ENCODE data around the gene PCDH19.
"Not testable (repeated sequence)": the region's sequence is repeated elsewhere in the genome, so short reads cannot be mapped to it uniquely, and the experiment has no call there.

PCDH19 gene

GRCh38 chrX:100409610-100410590, at the start of gene PCDH19:
Gene PCDH19, minus strand, starts transcription at chrX:100410273. Its CDS starts 1,676 bp downstream, at chrX:100408597.
- DNase-seq, result no peak

DNA sequence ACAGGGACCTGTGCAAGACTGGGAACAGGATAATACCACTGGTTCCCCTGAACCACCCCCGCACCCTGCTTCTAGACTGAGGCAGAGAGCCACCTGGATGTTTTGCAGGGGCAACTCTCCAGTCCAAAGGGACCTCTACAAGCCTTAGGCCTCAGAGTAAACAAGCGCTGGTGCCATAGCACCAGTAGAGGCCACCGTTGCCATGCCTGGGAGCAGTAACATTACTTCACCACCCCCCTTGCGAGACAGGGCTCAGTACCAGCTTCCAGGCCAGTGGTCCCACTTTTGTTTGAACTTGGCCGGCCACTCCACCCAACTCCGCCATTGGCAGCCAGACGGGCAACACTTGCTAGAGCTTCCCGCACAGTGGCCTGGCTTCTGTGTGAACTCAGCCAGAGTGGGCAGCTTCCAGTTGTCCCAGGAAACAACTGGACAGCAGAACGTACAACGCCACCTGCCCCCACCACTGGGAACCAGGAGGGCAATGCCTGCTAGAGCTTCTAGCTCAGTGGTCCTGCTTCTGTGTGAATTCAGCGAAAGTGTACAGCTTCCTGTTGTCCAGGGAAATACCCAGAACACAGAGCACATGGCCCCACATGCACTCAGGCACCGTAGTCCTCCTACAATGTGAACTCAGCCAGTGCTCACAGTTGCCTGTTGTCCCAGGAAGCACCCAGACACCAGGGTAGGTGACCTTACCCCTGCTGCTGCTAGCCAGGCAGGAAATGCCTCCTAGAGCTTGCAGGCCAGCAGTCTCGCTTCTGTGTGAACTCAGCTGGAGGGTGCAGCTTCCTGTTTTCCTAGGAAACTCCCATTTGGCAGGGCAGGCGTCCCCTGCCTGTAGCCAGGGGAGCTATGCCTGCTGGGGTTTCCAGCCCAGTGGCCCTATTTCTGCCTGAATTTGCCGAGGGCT, 39.9 kb upstream of the PCDH19 start:
- no peak for DNase-seq

- peak; percentile 22 for DNase-seq
Measured at GRCh38 chrX:100447655-100448397, 37.8 kb upstream of the PCDH19 start.

DNA sequence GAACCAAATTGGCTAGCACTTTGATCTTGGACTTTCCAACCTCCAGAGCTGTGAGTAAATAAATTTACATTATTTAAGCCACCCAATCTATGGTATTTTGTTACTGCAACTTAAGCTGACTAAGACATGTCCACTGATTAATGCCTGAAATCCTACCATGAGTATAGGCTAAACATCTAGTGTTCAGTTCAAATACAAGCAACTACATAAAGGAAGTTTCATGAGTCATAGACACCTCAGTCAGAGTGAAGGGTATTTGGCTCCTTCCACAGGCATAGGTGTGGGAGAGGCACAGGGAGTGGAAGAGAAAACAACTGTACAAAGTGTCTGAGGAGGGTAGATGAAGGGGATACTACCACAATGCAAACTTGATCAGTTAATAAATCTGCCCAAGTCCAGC, 35.5 kb upstream of the PCDH19 start:
- DNase-seq, result no peak

GRCh38 chrX:100441321-100441720, 31.2 kb upstream of the PCDH19 start:
- DNase-seq, result not testable (repeated sequence)

DNA sequence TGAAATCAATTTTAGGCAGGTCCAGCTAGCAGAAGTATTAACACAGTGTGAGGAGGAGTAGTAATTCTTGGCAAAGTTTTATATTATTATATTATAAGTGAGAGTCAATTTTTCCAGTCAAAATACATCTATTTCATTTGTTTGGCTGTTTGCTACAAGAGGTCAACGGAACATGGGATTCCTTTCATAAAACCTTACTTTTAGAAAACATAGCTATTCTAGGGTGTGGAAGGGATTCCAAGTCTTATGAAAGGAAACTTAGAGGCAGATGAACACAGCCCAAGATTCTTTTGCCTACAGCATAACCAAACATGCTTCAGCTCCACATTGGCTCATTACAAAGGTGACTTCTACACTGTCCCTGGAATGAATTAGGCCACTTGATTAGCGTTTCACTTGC, 29.9 kb upstream of the PCDH19 start:
- no peak for DNase-seq

DNA sequence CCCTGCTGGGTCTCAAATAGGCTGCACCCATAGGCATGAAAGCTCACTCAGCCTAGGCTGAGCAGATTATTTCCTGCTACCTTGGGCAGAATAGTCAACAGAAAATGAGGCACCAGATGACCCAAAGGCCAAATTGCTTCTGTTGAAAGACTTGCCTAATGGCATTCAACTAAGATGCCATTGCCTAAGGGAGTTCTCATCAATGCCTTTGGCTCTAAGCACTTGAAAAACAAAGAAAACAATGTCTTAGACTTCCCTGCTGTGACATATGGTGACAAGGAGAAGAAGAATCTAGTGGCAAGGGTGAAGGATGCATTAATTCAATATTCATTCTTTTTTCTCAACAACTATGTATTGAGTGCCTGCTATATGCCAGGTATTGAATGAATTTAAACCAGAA, 25.7 kb upstream of the PCDH19 start:
- DNase-seq, result no peak

DNA sequence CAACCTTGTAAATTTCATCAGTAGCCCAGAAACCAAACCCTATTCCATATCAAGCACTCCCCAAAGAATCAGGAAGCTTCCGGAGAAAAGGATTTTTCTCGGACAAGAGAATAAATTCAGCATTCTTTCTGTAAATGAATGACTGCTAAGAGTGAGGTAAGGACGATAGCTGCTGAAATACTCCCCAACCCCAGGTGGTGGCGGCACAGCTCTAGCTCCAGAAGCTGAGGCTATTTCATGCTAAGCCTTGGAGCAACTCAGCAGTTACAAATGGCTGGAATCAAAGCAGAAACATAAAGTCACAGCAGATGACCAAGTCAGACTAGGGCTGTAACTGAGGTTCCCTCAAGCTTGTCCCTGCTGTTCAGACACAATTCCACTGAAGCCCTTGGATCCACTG, 13.9 kb upstream of the PCDH19 start:
- DNase-seq, result no peak

DNA sequence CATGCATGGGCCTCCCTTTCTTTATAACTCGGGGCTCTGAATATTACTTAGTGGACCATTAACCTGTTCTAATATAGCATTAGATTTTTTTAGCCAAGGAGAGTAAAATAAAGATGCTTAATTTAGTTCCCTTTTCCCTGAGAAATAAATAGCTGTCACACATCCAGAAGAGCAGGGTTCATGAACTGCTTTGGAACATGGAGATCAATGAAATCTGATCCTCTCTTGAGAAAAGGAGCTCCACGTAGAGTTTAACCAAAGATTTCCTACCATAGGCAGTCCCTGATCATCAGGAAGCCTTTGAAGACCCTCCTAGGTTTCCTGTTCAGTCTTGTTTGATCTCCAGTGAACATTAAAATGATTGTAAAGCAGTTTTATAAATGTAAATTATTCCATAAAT, 8.5 kb upstream of the PCDH19 start:
- DNase-seq, result no peak

- DNase-seq, result no peak
Measured at GRCh38 chrX:100417681-100418080, 7.6 kb upstream of the PCDH19 start.

DNA sequence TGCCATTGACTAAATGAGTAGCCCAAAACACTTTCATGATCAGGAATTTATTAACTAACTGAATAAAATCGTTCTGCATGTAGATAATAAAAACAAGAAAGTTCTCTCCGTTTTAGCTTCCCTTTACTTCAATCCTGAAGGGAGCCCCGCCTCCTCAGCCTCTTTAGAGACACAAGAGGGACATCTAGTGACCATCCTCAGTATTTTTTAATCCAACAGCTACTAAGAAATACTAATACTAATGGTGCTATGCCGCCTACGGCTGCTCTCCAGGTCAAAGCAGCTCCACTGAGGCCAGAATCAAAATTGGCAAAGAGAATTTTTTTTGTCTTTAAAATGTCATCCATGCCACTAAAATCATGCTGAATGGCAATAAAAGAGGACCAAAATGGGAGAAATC, 3.2 kb upstream of the PCDH19 start:
- DNase-seq, result no peak

- no peak for DNase-seq
Measured at GRCh38 chrX:100411802-100412715, 2.0 kb upstream of the PCDH19 start.

GRCh38 chrX:100410901-100411801, 1.1 kb upstream of the PCDH19 start:
- DNase-seq, result no peak

DNA sequence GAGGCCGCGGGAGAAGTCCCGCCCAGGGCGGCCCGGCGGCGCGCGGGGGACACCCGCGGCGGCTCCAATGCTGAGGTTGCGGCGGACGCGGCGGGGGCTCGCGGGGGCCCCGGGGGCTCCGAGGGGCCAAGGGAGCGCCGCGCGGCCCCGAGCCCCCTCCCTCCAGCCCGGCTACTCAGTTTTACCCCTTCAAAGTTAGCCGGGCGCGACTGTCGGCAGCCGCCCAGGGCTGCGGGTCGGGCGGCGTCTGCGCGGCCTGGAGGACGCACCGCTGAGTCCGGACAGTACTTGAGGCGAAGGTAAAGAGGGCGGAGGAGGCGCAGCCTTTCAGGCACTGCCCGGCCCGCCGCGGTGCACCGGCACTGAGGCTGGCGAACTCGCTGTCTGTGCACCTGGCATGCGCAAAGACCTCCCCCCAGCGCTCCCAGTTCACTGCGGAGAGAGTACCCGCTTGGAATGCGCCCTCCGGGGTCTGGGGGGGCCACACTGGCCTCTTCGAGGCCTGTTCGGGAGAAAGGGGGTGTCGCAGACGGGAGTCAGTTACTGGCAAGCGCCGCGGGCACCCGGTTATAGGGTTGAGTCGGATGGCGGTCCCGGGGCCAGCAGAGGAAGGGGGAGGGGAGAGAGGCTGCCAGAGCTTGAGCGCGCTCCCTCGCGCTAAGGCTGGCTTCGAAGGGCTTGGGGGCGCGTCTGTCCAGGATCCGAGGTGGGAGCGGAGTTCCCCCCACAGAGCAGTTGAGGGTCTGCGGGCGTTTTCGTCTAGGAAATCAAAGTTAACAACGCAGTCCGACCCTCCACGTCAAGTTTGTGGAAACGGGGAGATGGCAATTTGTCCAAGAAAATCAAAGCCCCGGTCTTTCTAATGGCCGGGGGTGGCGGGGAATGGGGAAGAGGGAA, 1.1 kb downstream of the PCDH19 start:
- no peak for DNase-seq

DNA sequence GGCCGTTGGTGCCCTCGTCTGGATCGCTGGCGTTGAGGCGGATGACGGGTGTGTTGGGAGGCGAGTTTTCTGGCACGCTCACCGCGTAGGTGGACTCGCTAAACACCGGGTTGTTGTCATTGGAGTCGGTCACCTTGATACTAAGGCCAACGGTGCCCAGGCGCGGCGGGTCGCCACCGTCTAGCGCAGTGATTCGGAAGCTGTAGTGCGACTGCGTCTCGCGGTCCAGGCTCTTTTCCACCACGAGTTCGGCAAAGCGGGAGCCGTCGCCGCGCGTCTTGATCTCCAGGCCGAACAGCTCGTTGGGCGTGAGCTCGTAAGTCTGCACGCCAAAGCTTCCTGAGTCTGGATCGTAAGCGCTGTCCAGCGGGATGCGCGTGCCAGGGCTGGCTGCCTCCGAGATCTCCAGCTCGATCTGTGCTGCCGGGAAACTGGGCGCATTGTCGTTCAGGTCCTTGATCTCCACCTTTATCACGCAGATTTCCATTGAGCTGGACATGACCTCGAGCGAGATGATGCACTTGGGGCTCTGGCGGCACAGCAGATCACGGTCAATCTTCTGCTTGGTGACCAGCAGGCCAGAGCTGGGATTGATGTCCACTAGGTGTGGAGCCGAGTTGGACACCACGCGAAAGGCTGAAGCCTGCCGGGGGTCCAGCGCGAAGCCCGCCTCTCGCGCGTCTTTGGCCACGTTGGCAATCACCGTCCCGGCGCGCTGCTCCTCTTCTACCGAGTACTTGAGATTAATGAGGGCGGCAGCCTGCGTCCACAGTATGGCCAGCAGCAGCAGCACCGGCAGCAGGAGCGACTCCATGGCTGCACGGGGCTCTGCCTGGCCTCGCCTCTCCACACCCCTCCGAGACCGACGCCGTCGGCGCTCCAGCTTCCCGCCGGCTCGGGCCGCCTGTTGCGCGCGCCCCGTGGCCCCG, 2.0 kb downstream of the PCDH19 start:
- DNase-seq, result no peak

DNA sequence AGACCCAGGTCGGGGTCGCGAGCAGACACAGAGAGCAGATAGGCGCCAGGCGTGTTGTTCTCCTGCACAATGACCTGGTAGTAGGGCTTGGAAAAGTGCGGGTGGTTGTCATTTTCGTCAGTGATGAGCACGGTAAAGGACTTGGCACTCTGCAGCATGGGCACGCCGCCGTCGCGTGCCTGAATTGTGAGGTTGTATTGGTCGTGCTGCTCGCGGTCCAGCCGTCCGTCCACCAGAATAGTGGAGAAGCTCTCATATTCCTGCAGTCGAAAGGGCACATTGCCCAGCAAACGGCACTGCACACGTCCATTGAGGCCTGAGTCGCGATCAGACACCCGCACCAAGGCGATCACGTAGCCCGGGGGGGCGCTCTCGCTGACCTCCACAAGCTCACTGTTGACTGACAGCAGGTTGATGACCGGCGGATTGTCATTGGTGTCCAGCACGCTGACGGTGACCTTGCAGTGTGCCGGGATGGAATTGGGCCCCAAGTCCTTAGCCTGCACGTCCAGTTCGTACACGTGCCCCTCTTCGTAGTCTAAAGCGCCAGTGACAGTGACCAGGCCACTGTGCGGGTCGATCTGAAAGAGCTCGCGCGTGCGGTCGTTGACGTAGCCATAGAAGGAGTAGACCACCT, 2.8 kb downstream of the PCDH19 start:
- DNase-seq, result no peak

DNA sequence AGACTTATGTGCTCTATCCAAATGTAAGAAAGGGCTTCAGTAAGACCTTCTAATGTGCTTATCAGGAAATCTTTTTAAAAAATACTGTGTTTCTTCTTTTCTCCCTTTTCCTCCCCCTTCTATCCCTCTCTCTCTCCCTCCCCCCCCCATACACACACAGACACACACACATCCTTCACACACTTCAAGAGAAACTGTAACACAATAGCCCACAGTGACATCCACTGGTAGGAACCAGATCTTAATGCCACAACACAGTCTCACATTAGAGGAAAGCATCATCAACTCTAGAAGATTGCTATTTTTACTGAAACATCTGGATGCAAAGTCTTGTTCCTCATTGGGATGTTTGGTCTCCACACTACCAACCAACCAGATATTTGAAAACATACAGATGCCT, 4.6 kb downstream of the PCDH19 start:
- no peak for DNase-seq

DNA sequence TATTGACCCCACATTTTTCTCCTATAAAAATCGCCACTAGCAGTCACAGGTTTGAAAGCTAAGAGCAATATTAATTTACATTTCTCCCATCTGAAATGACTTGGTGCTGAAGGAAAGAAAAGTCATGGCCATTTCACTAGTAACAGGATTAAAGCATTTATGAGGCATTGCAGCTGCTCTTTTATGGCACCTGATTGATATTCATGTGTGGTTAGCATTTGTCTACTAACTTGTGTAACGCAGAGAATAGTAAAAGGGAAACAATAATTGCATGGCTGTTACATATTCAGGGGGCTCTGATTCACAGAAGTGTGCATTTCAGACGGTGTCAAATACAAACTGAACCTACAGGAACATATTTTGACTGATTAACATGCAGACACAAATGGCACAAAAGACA, 5.2 kb downstream of the PCDH19 start:
- no peak for DNase-seq

Measured in CD4-positive, alpha-beta T cell treated with Interleukin-6 for 4 hours (primary cell).